HK-2 (cell line): ENCODE results near the gene PRKAG2.

ENCODE experiments used
- DNase-seq: peaks from one replicate; pipeline ENCODE4 v3.0.0-alpha.2; 2018; ENCODE audit not compliant: unreplicated experiment

PRKAG2 gene

DNA sequence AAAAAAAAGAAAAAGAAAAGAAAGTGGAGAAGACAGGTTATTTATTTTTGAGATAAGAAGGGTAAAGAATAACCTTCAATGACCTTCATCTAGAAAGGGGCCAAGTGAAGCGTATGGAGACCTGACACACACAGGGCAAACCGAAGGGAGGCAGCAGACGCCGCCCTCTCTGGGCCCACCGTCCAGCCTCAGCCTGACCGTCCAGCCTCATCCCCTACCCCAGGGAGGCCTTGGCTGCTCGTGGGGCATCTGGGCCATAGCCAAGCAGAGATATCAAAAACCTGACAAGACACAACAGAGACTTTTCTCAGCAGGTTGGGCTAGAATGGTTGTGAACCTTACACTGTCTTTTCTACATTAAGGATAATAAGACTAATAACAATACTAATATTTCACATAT lies 10.9 kb downstream of the PRKAG2 start:
- DNase-seq: no peak

DNA sequence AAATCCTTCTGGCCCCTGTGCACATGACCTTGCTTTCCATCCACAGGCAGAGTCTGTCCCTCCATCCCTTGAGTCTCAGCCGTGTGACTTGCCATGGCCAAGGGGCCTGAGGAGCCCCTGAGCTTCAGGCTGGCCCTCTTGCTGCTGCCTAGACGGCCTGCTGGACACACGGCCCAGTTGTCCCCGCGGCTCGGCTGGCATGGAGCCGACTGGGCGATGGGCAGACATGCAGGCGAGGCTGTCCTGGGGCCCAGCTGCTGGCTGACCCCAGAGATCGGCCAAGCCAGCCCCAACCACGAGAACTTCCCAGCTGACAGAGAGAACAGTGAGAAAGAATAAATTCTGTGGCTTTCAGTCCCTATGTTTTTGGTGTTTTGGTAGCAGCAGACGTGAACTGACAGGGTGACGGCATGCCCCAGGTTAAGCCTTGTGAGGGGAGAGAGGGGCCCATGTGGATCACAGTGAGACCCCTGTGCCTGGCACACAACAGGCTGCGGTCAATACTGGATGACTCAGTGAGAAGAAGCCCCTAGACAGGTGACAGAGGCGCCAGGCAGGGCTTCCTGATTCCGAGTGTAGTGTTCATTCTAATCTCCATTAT lies 11.7 kb downstream of the PRKAG2 start:
- no peak for DNase-seq

DNA sequence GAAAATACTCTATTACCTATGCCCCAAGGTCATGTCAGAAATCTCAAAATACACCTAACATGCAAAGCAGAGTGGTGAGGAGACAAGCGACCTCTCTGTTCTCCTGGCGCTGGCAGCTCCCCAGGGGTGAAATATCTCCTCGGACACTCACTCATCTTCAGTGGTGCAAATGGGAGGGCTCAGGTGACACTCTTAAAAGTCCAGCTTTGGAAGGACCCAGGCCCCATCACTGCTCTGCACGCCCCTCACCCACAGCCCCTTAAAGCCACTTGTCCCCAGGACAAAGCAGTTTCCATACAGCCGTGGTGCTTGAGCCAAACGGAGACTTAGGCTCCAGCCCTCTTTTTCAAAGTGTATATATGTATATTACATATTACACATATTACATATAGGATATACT lies 12.4 kb downstream of the PRKAG2 start:
- DNase-seq: no peak

DNA sequence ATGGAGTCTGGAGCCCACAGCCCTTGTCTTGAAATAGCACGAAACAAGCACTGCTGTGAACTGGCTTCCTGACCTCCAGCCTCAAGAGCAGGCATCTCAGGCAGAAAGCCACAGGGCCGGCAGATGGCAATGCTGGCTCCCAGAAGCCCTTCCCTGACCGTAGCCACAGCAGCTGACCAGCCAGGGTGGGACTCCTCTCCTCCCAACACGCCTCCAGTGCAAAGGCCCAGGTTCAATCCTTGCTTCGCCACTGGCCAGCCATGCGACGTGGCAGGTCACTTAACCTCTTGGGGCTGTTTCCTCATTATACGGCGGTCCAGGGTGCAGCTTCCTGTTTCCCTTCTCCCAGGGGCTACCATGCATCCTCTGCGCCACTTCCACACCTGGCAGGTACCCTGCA lies 12.8 kb downstream of the PRKAG2 start:
- no peak for DNase-seq

DNA sequence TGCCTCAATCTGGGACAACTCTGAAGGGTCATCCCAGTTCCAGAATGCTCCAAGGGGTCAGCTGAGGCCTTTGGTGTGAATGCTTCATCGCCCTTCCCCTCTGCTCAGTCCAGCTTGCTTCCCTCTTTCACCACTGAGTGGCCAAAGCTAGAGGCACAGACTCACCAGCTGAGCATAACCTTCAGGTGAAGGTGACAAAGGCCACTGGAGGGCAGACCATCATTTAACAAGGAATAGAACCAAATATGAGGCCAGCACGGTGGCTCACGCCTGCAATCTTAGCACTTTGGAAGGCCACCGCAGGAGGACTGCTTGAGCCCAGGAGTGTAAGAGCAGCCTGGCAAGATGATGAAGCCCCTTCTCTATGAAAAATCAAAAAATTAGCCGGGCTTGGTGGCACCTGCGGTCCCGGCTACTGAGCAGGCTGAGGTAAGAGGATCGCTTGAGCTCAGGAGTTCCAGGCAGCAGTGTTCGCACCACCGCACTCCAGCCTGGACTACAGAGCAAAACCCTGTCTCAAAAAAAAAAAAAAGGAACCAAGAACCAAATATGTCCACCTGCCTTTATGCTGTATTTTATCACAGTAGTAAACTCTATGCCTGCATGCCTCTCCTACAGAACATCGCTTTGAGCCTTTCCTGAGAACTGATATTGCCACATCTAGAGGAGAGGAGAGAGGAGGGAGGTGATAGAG lies 13.4 kb downstream of the PRKAG2 start:
- DNase-seq: no peak

DNA sequence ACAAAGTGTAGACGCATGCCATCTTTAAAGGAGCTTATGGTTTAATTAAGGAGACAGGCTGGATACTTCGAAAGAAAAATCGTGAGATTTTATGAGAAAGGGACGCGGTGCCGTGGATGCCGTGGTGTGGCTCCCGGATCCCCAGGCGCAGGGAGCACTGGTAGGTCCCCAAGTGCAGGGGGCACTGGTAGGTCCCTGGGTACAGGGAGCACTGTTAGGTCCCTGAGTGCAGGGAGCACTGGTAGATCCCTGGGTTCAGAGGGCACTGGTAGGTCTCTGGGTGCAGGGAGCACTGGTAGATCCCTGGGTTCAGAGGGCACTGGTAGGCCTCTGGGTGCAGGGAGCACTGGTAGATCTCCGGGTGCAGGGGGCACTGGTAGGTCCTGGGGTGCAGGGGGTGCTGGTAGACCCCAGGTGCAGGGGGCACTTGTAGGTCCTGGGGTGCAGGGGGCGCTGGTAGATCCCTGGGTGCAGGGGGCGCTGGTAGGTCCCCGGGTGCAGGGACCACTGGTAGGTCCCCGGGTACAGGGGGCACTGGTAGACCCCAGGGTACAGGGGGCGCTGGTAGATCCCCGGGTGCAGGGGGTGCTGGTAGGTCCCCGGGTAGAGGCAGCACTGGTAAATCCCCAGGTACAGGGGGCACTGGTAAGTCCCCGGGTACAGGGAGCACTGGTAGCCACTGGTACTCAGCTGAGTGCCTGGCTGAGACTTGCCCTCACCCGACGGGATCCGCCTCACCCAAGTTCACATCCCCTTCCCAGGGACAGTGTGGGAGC lies 14.1 kb downstream of the PRKAG2 start:
- no peak for DNase-seq

DNA sequence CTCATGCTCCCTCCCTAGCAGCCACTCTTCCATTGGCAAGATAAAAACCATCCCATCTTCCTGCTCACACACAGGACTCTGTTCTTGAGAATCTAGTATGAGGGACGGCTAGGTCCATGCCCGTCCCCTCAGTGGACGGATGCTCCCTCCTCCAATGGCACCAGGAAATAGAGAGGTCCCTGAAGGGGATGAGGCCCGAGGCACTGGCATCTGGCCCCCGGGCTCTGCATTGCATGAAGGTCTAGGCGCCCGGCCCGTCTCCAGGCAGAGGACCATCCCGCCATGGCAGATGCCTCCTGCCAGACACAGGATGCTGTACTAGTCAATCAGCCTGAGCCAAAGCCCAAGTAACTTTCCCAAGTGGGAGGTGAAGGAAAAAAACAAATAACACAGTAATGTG lies 15.0 kb downstream of the PRKAG2 start:
- DNase-seq: no peak

DNA sequence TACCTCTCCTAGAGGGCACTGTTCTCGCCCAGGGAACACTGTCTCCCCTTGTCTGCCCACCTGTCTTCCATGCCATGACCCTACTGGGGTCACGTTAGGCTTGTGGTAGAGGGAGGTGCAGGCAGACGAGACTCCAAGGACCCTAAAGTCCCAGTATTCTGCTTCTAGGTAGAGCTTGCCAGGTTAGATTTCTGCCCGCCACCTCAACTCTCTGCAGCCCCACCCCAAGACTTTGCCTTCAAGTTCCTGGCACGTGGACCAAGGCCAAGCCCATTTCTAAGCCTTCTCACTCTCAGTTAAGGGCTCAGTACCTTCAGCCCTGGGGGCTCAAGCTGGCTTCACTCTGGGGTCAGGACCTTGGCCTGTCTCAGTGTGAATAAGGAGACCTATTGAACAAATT lies 16.1 kb downstream of the PRKAG2 start:
- no peak for DNase-seq

DNA sequence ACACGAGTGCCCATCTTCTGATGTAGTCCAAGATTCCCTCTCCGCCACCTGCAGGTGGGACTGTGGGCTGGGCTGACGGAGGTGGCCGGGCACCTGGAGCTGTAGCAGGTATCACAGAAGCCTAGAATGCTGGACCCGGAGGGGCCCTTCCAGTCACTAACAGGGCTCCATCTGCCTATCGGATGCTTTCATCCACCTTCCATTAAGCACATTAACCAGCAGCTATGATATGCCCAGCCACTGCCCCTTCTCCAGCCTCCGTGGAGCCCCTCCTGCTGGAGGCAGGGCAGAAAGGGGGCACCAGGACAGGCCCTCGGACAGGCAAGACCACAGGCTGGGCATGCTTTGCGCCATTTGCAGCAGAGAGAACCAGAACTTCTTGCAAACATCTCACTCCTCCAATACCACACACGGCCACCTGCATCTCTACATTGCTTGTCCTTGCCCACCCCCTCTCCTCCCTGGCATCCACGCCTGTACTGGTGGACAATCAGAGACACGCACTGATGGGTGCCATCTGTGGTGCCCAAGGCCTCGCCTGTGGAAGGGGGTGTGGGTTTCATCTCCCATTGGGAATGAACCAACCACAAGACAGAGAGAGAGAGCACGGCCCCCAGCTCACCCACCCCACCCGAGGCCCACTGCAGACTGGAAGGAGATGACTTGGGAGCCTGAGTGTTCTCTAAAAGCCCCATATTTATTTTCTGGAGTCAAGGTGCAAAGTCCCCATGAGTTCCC lies 16.8 kb downstream of the PRKAG2 start:
- DNase-seq: no peak

DNA sequence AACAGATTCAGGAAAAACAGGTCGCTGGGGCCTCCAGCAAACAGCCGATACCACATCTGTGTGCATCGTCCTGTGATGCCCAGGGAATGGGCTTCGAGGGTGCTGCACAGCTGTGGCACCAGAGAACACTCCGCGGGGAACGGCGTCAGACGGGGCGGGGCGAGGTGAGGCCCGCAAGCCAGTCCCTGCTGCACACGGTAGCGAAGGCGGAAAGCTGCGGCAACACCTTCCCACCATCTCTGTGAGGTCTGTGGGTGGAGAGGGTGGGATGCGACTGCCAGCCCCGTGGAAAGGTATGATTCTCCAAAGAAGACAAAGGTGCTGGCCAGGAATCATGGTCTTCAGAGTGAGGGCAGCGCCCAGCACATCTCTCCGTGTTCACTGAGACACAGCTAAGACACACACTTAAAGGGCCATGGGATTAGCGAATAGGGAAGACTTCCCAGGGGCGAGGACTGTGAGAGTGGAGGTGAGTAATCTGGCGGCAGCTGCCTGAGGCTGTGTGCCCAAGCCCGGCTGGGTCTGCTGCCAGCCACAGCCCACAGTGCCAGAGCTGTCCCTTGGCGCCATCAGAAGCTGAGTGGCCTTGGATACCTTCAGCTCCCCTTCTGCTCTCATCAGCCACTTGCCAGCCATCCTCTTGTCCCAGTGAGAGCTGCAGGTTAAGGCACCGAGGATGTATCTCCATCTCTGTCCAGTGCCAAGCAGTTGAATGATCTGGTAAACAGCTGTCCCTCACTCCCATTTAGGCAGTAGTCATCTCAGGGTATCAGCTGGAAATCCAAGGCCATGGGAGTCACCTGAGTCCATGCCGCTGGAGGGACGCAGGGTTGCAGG lies 17.6 kb downstream of the PRKAG2 start:
- DNase-seq: no peak

DNA sequence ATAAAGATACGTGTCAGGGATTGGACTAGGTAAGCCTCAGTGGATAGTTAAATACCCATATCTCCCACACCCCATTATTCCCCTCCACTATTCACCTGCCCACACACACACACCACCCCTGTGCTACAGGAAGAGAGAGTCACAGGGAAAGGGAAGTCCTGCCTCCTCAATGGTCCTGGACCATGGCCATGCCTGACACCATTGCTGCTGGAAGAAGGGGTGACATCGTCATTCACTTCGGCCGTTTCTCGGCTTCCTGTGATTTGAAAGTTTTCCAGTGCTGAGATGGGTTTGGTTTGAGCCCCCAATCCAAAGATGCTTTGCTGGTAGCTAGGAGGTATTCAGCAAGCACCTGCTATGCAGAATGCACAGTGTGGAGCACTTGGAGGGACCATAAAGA lies 18.5 kb downstream of the PRKAG2 start:
- no peak for DNase-seq

DNA sequence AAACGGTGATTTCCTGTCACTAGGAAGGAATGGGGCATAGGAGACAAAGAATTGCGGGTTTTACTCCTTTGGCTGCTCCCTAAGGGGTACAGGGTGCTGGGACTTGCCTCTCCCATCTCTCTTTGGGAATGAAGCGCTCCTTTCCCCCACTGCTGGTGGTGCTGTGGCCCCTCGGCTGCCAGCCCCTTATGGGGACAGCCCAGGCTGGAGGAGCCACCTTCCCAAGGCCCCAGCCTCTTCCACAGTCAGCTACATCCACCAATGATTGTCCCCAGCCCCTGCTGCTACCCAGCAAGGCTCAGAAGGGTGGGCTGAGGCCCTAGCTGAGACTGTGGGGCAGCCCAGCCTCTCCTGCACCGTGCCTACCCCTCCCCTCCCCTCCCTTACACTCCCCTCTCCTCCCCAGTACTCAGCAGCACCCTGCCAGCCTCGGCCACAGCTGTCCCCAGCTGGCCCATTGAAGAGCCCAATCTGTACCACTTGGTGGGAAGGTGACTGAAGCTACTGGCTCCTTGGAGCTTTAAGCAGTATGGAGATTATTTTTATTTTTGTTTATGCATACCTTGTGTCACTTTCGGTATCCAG lies 19.0 kb downstream of the PRKAG2 start:
- DNase-seq: no peak

DNA sequence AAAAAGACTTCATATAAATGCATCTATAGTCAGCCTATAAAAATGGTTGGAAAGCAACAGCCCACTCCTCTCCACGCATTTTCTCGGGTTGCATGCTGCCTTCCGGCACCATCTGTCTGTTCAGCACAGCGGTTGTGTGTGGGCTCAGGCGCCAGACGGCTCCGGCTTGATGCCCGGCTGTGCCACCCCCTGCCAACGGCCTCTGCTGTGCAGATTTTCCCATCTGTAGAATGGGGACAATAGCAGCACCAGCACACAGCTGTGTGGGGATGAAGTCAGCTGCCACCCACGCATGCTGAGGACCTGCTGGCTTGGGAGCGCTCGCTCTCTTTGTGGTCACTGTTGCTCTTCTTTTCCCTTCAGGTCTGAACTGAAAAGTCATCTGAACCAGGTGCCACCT lies 19.5 kb downstream of the PRKAG2 start:
- no peak for DNase-seq

DNA sequence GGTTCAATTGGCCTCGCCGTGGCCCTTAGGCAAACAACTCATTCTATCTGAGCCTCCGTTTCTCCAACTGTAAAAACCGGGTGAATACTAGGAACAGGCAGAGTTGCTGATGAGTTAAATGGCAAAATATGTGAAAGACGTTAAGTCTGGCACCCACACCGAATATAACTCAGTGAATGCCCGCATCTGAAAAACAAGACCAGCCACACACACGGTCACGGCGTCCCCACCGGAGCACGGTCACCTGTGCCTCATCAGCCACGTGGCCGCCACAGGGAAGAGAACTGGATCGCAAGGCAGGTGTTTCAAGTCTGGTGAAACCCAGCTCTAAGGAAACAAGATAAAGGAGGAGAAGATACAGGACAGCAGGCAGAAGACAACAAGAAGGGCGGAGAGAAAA lies 20.4 kb downstream of the PRKAG2 start:
- no peak for DNase-seq

DNA sequence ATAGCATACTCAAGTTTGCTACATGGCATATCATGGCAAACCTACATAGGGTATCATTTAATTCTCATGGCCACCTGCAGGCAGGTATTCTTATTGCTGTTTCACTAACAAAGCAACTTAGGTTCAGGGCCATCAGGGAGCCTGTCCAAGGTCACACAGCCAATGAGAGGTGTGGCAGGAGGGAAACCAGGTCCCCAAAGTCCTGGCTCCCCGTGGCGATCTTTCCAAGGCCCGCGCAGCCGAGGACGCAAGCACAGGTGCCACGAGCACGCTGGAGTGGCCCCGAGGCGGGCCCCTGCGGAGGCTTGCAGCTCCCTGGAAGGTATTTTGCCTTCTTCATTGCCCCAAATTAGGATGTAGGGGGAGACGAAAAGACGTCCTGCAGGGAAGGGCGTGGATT lies 20.8 kb downstream of the PRKAG2 start:
- no peak for DNase-seq

DNA sequence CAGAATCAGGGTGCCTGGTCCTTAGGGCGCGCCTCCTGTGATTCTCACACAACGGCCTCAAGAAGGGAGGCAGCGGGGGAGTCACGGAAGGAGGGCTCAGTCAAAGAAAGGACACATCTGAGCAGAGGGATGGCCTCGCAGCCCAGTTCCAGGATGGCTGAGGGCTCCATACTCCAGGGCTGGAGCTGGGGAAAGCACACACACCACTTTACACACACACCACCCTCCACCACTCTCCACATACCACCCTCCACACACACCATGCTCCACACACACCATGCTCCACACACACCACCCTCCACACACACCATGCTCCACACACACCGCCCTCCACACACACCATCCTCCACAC lies 22.2 kb downstream of the PRKAG2 start:
- DNase-seq: no peak

DNA sequence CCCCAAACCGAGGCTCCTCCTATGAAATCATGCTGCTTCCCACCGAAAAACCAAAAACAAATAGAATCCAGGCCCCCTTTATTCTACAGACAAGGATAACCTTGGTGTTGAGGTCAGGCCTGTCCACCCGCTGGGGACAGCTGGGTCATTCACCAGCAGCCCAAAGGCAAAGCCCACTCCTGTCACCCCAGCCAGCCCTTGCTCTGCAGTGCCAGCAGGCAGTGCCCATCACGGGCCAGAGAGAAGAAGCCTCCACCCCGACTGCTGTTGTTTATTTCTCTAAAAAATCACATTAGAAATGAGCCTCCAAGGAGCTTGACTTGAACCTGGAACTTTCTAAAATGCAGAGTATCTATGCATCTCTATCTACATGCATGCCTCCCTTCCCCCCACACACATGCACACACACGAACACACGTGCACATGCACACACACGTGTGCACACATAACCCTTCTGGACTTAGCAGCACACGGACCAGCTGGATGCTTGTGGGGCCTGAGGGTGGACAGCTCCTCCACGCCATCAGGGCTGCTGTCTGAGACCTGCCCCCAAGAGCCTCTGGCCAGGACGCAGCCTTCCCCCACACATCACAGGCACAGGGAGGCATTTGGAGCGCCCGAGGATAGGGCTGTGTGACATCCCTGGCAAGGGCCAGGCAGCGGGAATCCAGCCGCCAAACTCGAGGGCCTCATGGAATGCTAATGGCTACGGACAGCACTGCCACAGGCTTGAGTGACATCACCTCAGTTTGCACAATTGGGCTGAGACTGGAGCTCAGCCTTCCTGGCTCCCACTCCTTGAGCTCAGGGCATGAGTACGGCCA lies 22.8 kb downstream of the PRKAG2 start:
- no peak for DNase-seq

DNA sequence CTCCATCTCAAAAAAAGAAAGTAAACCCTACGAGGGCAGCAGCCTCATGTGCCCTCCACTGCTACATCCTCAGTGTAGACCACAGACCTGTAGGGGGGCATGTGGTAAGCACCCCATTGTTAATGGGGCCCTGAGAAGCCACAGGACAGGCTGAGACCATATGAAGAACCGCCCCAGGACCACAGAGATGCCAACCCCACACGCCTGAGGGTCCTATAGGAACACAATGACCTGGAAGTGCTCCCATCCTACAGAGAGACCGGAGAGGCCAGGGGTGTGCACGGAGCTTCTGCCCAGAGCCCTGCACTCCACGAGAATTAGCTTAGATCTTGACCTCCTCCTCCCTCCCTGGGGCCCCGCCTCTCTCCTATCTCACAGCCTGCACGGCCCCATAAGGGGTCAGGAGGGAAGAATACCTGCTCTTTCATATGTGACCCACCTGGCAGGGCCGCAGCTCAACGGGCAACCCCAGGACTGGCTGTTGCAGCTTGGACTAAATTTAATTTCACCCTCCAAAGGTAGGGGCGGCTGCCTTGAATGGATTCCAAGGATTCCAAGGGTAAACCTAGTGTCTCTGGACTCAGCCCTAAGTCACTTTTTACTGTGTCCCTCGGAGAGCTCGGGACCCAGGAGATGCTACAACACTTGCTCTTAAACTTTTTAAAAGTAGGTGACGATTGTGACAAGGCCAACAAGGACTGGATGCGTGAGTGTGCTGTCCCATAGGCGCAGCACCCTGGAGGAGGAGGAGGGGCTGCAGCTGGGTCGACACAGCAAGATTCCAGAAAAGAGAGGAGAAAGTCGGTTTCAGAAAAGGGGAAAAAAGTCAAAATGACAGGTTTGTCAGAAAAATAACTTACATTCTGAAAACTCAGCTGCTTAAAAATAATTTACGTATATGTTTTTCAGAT lies 24.2 kb downstream of the PRKAG2 start:
- DNase-seq: no peak

DNA sequence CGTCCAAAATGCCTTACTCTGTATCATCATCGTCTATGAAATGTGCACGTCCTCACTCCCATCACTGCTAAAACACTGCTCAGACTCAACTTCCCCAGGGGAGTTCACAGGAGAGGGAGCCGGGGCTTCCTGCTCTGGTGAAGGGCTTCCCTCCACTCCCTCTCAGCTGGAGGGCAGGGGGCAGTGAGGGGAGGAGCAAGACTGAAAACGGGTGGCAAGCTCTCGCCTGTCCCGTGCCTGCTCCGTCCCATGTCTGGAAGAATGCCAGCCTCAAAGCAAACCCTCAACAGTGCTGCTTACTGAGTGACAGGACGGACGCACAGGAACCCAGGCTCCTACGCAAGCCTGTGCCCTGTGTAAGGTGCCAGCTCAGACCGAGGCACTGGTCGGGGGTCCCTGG lies 25.1 kb downstream of the PRKAG2 start:
- DNase-seq: no peak
